WTC11 (cell line): Measurements from ENCODE around the gene RITA1. TPM values are rescaled to one million over a fixed set of nuclear protein-coding genes. Genes with fewer than 3 reads are reported as not detected.

ENCODE experiments used
- ATAC-seq: fragments of 200-7000 bp; cut with Tn5 transposase; 2 replicates; pipeline ENCODE4 v1.10.0; 2021; ENCODE audit warnings: mild to moderate bottlenecking, moderate library complexity
- CTCF ChIA-PET: fragments of 300-600 bp; sonication (Branson Sonifier 250); formaldehyde crosslinking; loops from one replicate; lab custom pipeline; 2021; ENCODE audit warnings: antibody characterized with exemption; lab: Charles Lee
- POLR2A ChIA-PET: fragments of 350-600 bp; sonication (Branson Sonifier 250); formaldehyde crosslinking; loops from one replicate; lab custom pipeline; 2021; ENCODE audit warnings: antibody characterized with exemption; lab: Charles Lee
- DNase-seq: peaks from one replicate; pipeline ENCODE4 v3.0.0; 2021; ENCODE audit warnings: low spot score
- H3K27ac Mint-ChIP-seq: 2 replicates; pipeline ENCODE4 v1.8.0; 2021; ENCODE audit warnings: mixed read lengths
- H3K27me3 Mint-ChIP-seq: 2 replicates; pipeline ENCODE4 v1.8.0; 2021; ENCODE audit warnings: low read depth, mild to moderate bottlenecking, moderate library complexity, mixed read lengths
- H3K36me3 Mint-ChIP-seq: 2 replicates; pipeline ENCODE4 v1.8.0; 2021; ENCODE audit warnings: mixed read lengths
- H3K4me1 Mint-ChIP-seq: 2 replicates; pipeline ENCODE4 v1.8.0; 2022; ENCODE audit warnings: mixed read lengths
- H3K4me3 Mint-ChIP-seq: 2 replicates; pipeline ENCODE4 v1.8.0; 2021; ENCODE audit warnings: mild to moderate bottlenecking, moderate library complexity, mixed read lengths
- H3K9me3 Mint-ChIP-seq: 2 replicates; pipeline ENCODE4 v1.8.0; 2021; ENCODE audit warnings: mixed read lengths
- ATF3 ChIP-seq: sonication (generic); formaldehyde crosslinking; conservative IDR thresholded peaks from 2 replicates; pipeline ENCODE4 v1.8.1; 2022; ENCODE audit warnings: mild to moderate bottlenecking, missing genetic modification reagents
- CDX4 ChIP-seq: fragments of 250-450 bp; sonication (Bioruptor Pico); IDR thresholded peaks from 2 replicates; pipeline ENCODE4 v1.9.0; 2021; ENCODE audit warnings: moderate library complexity, mild to moderate bottlenecking, inconsistent platforms, borderline replicate concordance
- CREB1 ChIP-seq: sonication (generic); formaldehyde crosslinking; IDR thresholded peaks from 2 replicates; pipeline ENCODE4 v1.8.0; 2023; ENCODE audit warnings: mild to moderate bottlenecking, missing genetic modification reagents
- CREM ChIP-seq: sonication (generic); formaldehyde crosslinking; IDR thresholded peaks from 2 replicates; pipeline ENCODE4 v1.8.1; 2022; ENCODE audit warnings: mild to moderate bottlenecking, missing genetic modification reagents, moderate library complexity
- FOXP1 ChIP-seq: sonication (generic); formaldehyde crosslinking; IDR thresholded peaks from 2 replicates; pipeline ENCODE4 v1.8.0; 2022; ENCODE audit warnings: missing genetic modification reagents, mild to moderate bottlenecking, moderate library complexity, borderline replicate concordance
- FOXP4 ChIP-seq: sonication (generic); formaldehyde crosslinking; IDR thresholded peaks from 2 replicates; pipeline ENCODE4 v1.8.0; 2022; ENCODE audit warnings: mild to moderate bottlenecking, missing genetic modification reagents
- GTF2I ChIP-seq: fragments of 250-450 bp; sonication (Bioruptor Pico); conservative IDR thresholded peaks from 2 replicates; pipeline ENCODE4 v1.4.0; 2021; ENCODE audit warnings: mild to moderate bottlenecking
- JAZF1 ChIP-seq: fragments of 250-450 bp; sonication (Bioruptor Pico); IDR thresholded peaks from 2 replicates; pipeline ENCODE4 v1.9.0; 2021; ENCODE audit warnings: moderate library complexity, mild to moderate bottlenecking, inconsistent platforms
- NFATC4 ChIP-seq: fragments of 250-450 bp; sonication (Bioruptor Pico); IDR thresholded peaks from 2 replicates; pipeline ENCODE4 v1.9.0; 2021; ENCODE audit warnings: mild to moderate bottlenecking
- NR2C2 ChIP-seq: sonication (generic); formaldehyde crosslinking; IDR thresholded peaks from 2 replicates; pipeline ENCODE4 v1.8.0; 2022; ENCODE audit warnings: mild to moderate bottlenecking, missing genetic modification reagents
- PREB ChIP-seq: sonication (generic); formaldehyde crosslinking; IDR thresholded peaks from 2 replicates; pipeline ENCODE4 v1.8.1; 2022; ENCODE audit warnings: mild to moderate bottlenecking, missing genetic modification reagents, moderate library complexity, borderline replicate concordance
- PRRX2 ChIP-seq: fragments of 250-450 bp; sonication (Bioruptor Pico); IDR thresholded peaks from 2 replicates; pipeline ENCODE4 v1.8.0; 2021; ENCODE audit warnings: mild to moderate bottlenecking
- RORB ChIP-seq: fragments of 250-450 bp; sonication (Bioruptor Pico); IDR thresholded peaks from 2 replicates; pipeline ENCODE4 v1.9.0; 2021; ENCODE audit warnings: mild to moderate bottlenecking
- TCF7 ChIP-seq: sonication (generic); formaldehyde crosslinking; IDR thresholded peaks from 2 replicates; pipeline ENCODE4 v1.8.0; 2022; ENCODE audit warnings: mild to moderate bottlenecking, low read depth, missing genetic modification reagents, moderate library complexity
- TP53 ChIP-seq: sonication (generic); formaldehyde crosslinking; IDR thresholded peaks from 2 replicates; pipeline ENCODE4 v1.8.1; 2023; ENCODE audit warnings: mild to moderate bottlenecking, missing genetic modification reagents
- ZNF512 ChIP-seq: sonication (generic); formaldehyde crosslinking; IDR thresholded peaks from 2 replicates; pipeline ENCODE4 v1.8.1; 2022; ENCODE audit warnings: missing genetic modification reagents, borderline replicate concordance
- total RNA-seq: library from RNA; stranded (reverse); gene quantifications from 3 replicates; pipeline ENCODE4 v1.2.3, GENCODE V29; 2021
- TF ChIP-seq, protein P1 (sequence below): sonication (generic); formaldehyde crosslinking; IDR thresholded peaks from 2 replicates; pipeline ENCODE4 v1.8.0; 2023; ENCODE audit warnings: missing genetic modification reagents
- TF ChIP-seq, protein P2 (sequence below): sonication (generic); formaldehyde crosslinking; IDR thresholded peaks from 2 replicates; pipeline ENCODE4 v1.8.1; 2023; ENCODE audit warnings: mild to moderate bottlenecking, moderate library complexity, missing genetic modification reagents
- TF ChIP-seq, protein P3 (sequence below): fragments of 250-450 bp; sonication (Bioruptor Pico); IDR thresholded peaks from 2 replicates; pipeline ENCODE4 v1.9.0; 2021; ENCODE audit warnings: mild to moderate bottlenecking
- TF ChIP-seq, protein P4 (sequence below): fragments of 250-450 bp; sonication (Bioruptor Pico); IDR thresholded peaks from 2 replicates; pipeline ENCODE4 v1.8.0; 2021; ENCODE audit warnings: mild to moderate bottlenecking
- TF ChIP-seq, protein P5 (sequence below): sonication (generic); formaldehyde crosslinking; IDR thresholded peaks from 2 replicates; pipeline ENCODE4 v1.8.0; 2022; ENCODE audit warnings: mild to moderate bottlenecking, missing genetic modification reagents

Gene RITA1
- total RNA-seq, 1 experiment from 2014 or later = 29.3 TPM

DNA sequence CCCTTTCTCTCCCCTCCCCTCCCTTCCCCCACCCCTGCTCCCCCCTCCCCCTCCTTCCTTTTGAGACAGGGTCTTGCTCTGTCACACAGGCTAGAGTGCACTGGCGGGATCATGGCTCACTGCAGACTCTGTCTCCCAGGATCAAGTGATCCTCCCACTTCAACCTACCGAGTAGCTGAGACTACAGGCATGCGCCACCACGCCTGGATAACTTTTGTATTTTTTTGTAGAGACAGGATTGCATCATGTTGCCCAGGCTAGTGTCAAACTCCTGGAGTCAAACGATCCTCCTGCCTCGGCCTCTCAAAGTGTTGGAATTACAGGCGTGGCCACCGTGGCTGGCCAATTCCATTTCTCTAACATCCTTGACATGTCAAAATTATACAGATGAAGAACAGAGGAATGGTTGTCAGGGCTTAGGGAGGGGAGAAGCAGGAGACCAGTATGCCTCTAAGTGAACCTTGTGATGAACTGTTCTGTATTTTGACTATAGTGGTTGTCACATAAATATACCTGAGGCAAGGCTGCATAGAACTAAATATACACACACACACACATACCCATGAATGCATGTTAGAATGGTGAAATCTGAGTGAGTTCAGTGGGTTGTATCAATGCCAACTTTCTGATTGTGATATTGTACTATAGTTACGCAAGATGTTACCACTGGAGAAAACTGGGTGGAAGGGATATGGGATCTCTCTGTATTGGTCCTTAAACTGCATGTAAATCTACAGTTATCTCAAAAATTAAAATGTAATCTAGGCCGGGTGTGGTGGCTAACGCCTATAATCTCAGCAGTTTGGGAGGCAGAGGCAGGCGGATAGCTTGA, 39.6 kb upstream of the RITA1 start:
- peaks cover 5% of the 10 kb centered on the region; the same call in 1 of the 2 replicates for H3K36me3 Mint-ChIP-seq
- no peak overlapping the region for H3K4me3 Mint-ChIP-seq
- H3K4me1 Mint-ChIP-seq = peaks cover 18% of the 10 kb centered on the region
- ATAC-seq (no peak), DNase-seq (no peak)
- peaks cover 21% of the 10 kb centered on the region for H3K27me3 Mint-ChIP-seq
- ChIA-PET POLR2A (no interaction called here), CTCF (interaction anchor here (0.8 to 1.1 kb wide), 2 partner anchors 16 to 140 kb away, joined by 3 to 5 read pairs; no protein-coding TSS in a partner anchor)
- H3K9me3 Mint-ChIP-seq = peaks cover 6% of the 10 kb centered on the region
- TF ChIP-seq CDX4 (CRISPR knock-in tag) (no peak), FOXP1 (CRISPR knock-in tag) (no peak), NR2C2 (no peak), TP53 (CRISPR knock-in tag) (no peak), FOXP4 (CRISPR knock-in tag) (no peak), ZNF512 (CRISPR knock-in tag) (no peak), NFATC4 (CRISPR knock-in tag) (no peak), CREB1 (CRISPR knock-in tag) (no peak), PRRX2 (CRISPR knock-in tag) (no peak), CREM (CRISPR knock-in tag) (no peak), PREB (CRISPR knock-in tag) (no peak), GTF2I (no peak), JAZF1 (no peak)
- TF ChIP-seq, protein P1, sequence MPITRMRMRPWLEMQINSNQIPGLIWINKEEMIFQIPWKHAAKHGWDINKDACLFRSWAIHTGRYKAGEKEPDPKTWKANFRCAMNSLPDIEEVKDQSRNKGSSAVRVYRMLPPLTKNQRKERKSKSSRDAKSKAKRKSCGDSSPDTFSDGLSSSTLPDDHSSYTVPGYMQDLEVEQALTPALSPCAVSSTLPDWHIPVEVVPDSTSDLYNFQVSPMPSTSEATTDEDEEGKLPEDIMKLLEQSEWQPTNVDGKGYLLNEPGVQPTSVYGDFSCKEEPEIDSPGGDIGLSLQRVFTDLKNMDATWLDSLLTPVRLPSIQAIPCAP = no peak
- TF ChIP-seq, protein P2, sequence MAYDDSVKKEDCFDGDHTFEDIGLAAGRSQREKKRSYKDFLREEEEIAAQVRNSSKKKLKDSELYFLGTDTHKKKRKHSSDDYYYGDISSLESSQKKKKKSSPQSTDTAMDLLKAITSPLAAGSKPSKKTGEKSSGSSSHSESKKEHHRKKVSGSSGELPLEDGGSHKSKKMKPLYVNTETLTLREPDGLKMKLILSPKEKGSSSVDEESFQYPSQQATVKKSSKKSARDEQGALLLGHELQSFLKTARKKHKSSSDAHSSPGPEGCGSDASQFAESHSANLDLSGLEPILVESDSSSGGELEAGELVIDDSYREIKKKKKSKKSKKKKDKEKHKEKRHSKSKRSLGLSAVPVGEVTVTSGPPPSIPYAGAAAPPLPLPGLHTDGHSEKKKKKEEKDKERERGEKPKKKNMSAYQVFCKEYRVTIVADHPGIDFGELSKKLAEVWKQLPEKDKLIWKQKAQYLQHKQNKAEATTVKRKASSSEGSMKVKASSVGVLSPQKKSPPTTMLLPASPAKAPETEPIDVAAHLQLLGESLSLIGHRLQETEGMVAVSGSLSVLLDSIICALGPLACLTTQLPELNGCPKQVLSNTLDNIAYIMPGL (CRISPR knock-in tag) = no peak
- no peak overlapping the region for H3K27ac Mint-ChIP-seq

DNA sequence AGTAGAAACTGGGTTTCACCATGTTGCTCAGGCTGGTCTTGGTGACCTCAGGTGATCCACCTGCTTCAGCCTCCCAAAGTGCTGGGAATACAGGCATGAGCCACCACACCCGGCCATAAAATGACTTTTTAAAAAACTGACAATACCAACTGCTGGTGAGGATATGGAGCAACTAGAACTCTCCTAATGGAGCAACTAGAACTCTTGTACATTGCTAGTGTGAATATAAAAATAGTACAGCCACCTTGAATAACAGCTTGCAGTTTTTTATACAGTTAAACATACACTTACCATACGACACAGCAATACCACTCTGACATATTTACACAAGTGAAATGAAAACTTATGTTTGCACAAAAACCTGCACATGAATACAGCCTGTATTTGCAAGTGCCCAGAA, 38.5 kb upstream of the RITA1 start:
- Mint-ChIP-seq H3K36me3 (peaks cover 5% of the 10 kb centered on the region; the same call in 1 of the 2 replicates), H3K27ac (no peak overlapping the region), H3K4me3 (no peak overlapping the region), H3K27me3 (peaks cover 27% of the 10 kb centered on the region), H3K4me1 (peaks cover 19% of the 10 kb centered on the region), H3K9me3 (peaks cover 6% of the 10 kb centered on the region)
- DNase-seq (no peak), ATAC-seq (no peak)
- POLR2A ChIA-PET = no interaction called here
- CTCF ChIA-PET = interaction anchor here (1.1 to 1.3 kb wide), 3 partner anchors 11 to 28 kb away, joined by 3 to 5 read pairs (median 5); partner anchors contain the start of gene RASAL1
- TF ChIP-seq, protein P3, sequence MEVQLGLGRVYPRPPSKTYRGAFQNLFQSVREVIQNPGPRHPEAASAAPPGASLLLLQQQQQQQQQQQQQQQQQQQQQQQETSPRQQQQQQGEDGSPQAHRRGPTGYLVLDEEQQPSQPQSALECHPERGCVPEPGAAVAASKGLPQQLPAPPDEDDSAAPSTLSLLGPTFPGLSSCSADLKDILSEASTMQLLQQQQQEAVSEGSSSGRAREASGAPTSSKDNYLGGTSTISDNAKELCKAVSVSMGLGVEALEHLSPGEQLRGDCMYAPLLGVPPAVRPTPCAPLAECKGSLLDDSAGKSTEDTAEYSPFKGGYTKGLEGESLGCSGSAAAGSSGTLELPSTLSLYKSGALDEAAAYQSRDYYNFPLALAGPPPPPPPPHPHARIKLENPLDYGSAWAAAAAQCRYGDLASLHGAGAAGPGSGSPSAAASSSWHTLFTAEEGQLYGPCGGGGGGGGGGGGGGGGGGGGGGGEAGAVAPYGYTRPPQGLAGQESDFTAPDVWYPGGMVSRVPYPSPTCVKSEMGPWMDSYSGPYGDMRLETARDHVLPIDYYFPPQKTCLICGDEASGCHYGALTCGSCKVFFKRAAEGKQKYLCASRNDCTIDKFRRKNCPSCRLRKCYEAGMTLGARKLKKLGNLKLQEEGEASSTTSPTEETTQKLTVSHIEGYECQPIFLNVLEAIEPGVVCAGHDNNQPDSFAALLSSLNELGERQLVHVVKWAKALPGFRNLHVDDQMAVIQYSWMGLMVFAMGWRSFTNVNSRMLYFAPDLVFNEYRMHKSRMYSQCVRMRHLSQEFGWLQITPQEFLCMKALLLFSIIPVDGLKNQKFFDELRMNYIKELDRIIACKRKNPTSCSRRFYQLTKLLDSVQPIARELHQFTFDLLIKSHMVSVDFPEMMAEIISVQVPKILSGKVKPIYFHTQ (CRISPR knock-in tag) = no peak
- TF ChIP-seq, protein P4, sequence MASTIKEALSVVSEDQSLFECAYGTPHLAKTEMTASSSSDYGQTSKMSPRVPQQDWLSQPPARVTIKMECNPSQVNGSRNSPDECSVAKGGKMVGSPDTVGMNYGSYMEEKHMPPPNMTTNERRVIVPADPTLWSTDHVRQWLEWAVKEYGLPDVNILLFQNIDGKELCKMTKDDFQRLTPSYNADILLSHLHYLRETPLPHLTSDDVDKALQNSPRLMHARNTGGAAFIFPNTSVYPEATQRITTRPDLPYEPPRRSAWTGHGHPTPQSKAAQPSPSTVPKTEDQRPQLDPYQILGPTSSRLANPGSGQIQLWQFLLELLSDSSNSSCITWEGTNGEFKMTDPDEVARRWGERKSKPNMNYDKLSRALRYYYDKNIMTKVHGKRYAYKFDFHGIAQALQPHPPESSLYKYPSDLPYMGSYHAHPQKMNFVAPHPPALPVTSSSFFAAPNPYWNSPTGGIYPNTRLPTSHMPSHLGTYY = no peak
- TF ChIP-seq, protein P5, sequence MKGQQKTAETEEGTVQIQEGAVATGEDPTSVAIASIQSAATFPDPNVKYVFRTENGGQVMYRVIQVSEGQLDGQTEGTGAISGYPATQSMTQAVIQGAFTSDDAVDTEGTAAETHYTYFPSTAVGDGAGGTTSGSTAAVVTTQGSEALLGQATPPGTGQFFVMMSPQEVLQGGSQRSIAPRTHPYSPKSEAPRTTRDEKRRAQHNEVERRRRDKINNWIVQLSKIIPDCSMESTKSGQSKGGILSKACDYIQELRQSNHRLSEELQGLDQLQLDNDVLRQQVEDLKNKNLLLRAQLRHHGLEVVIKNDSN (CRISPR knock-in tag) = no peak
- TF ChIP-seq TP53 (CRISPR knock-in tag) = no peak
- no peak for TF ChIP-seq RORB
- no peak for TF ChIP-seq ATF3 (CRISPR knock-in tag)
- no peak for TF ChIP-seq TCF7 (CRISPR knock-in tag)
